Prostate gland (tissue), 2 donors: ENCODE measurements around the gene TRAF3. TPM values are rescaled to one million over a fixed set of nuclear protein-coding genes. Genes with fewer than 3 reads are reported as not detected.
A peak's percentile ranks its signal among the peaks of the same experiment; 100 is the strongest.

ENCODE experiments used
- DNase-seq: peaks from one replicate; pipeline ENCODE4 v3.0.0-alpha.2; 2019; ENCODE audit warnings: low spot score
- H3K27ac ChIP-seq, 2 donors: fragments of 200-600 bp; sonication (generic); 2 replicates each; pipeline ENCODE4 v1.5.1; 2017 to 2019
- H3K27me3 ChIP-seq: fragments of 200-600 bp; sonication (generic); replicated peaks from 2 replicates; pipeline ENCODE4 v1.5.1; 2019; ENCODE audit not compliant: insufficient read depth
- H3K36me3 ChIP-seq, 2 donors: fragments of 200-600 bp; sonication (generic); 1 replicate in 1 of 2; 2 replicates in 1 of 2; pipeline versions ENCODE4 v1.5.1 to v1.8.1; 2017 to 2019
- H3K4me1 ChIP-seq: fragments of 200-600 bp; sonication (generic); replicated peaks from 2 replicates; pipeline ENCODE4 v1.5.1; 2019
- H3K4me3 ChIP-seq, 2 donors: fragments of 200-600 bp; sonication (generic); 2 replicates each; pipeline ENCODE4 v1.5.1; 2017 to 2019
- H3K9me3 ChIP-seq: fragments of 200-600 bp; sonication (generic); 2 replicates; pipeline ENCODE4 v1.5.1; 2017
- CTCF ChIP-seq, 4 experiments: fragments of 200-600 bp in 2 of 4; fragments of 450-650 bp in 2 of 4; sonication (generic) in 2 of 4; IDR thresholded peaks; 1 replicate in 3 of 4; 2 replicates in 1 of 4; pipeline ENCODE4 v1.5.1; 2016 to 2019; ENCODE audit warnings: antibody characterized with exemption in 4 of 4, mild to moderate bottlenecking in 2 of 4, moderate library complexity in 2 of 4
- POLR2A ChIP-seq: fragments of 450-650 bp; IDR thresholded peaks from one replicate; pipeline ENCODE4 v1.6.1; 2016; ENCODE audit warnings: antibody characterized with exemption, mild to moderate bottlenecking
- POLR2AphosphoS5 ChIP-seq: sonication (generic); formaldehyde crosslinking; IDR thresholded peaks from one replicate; pipeline ENCODE4 v1.6.1; 2017; ENCODE audit warnings: antibody characterized with exemption
- WGBS: methylation state at CpG from one replicate; pipeline ENCODE4 v1.1.5; 2018; 5-methylcytosine and 5-hydroxymethylcytosine counted together
- intact Hi-C: fragments of 100-400 bp; cut with DNase I; formaldehyde crosslinking; loops from one replicate; pipeline ENCODE4 v1.14.2; 2022
- total RNA-seq, 2 donors: library from RNA; depleted of rRNA; stranded (reverse); fragments of >200 nt; gene quantifications; one replicate each; pipeline ENCODE4 v1.1.0, GENCODE V29; 2016

TRAF3 gene
- total RNA-seq, 2 donors from 2014 or later: 8.3 to 22.0 TPM

- 2% methylated on average over 62 of the region's 94 CpGs for WGBS
- Histone ChIP-seq H3K9me3 (no peaks in the 10 kb centered on the region), H3K4me1 (peaks cover 16% of the 10 kb centered on the region), H3K4me3 (peak overlapping the region; percentile 18 to 24), H3K27ac (no peak overlapping the region), H3K36me3 (no peaks in the 10 kb centered on the region), H3K27me3 (peaks cover 8% of the 10 kb centered on the region)
- peak; percentile 64 for DNase-seq
- intact Hi-C loops: no loop called here
- TF ChIP-seq POLR2AphosphoS5: peak; percentile 13
- no peak for TF ChIP-seq CTCF (IDR thresholded peaks at IDR 0.05)
Observed at GRCh38 chr14:102928412-102929240, 151.4 kb downstream of the TRAF3 start.

- WGBS: 5% methylated on average over 29 of the region's 94 CpGs
- no peaks in the 10 kb centered on the region for H3K9me3 ChIP-seq
- H3K27ac ChIP-seq: no peak overlapping the region
- H3K4me1 ChIP-seq: peaks cover 16% of the 10 kb centered on the region
- no peaks in the 10 kb centered on the region for H3K36me3 ChIP-seq
- H3K27me3 ChIP-seq: peaks cover 4% of the 10 kb centered on the region
- intact Hi-C loops: no loop called here
- TF ChIP-seq POLR2AphosphoS5 (no peak), CTCF (IDR thresholded peaks at IDR 0.05) (no peak), POLR2A (no peak)
- peak overlapping the region; percentile 18 to 24 for H3K4me3 ChIP-seq
- DNase-seq: no peak
Observed at GRCh38 chr14:102929241-102930137, 152.2 kb downstream of the TRAF3 start.

- DNase-seq: no peak
- Histone ChIP-seq H3K27me3 (peaks cover 4% of the 10 kb centered on the region), H3K4me3 (peak overlapping the region; percentile 3 to 24)
Observed at GRCh38 chr14:102930138-102930752, 153.0 kb downstream of the TRAF3 start.

More at GRCh38 chr14:102930138-102930752, 153.0 kb downstream of the TRAF3 start:
- 8% methylated on average over 44 of the region's 74 CpGs for WGBS
- Histone ChIP-seq H3K36me3 (no peaks in the 10 kb centered on the region), H3K27ac (no peak overlapping the region), H3K9me3 (no peaks in the 10 kb centered on the region), H3K4me1 (peaks cover 16% of the 10 kb centered on the region)
- intact Hi-C loops: no loop called here
- TF ChIP-seq POLR2A (no peak), POLR2AphosphoS5 (no peak), CTCF (IDR thresholded peaks at IDR 0.05) (no peak)
